ENCODE measurements around the gene DNM1L. TPM values are rescaled to one million over a fixed set of nuclear protein-coding genes. Genes with fewer than 3 reads are reported as not detected.

The DNM1L gene
- total RNA-seq, 1 donor from 2014 or later = 92.1 TPM

- H3K27ac Mint-ChIP-seq (ENCODE audit: unreplicated experiment) = no peak overlapping the region
- Histone ChIP-seq H3K79me2 (ENCODE audit: insufficient read depth, low read length) (peaks cover 10% of the 10 kb centered on the region), H3K9ac (ENCODE audit: low read length) (no peak overlapping the region), H3K36me3 (ENCODE audit: insufficient read depth, low read length) (peaks cover 44% of the 10 kb centered on the region), H3K27ac (ENCODE audit: low read depth, low read length) (no peak overlapping the region), H3K4me3 (ENCODE audit: insufficient read depth, low read depth, low read length) (no peak overlapping the region), H4K20me1 (ENCODE audit: insufficient read depth, low read length) (peaks cover 17% of the 10 kb centered on the region), H3K4me2 (ENCODE audit: low read length) (no peak overlapping the region), H2AFZ (ENCODE audit: low read depth, low read length) (no peak overlapping the region), H3K9me3 (ENCODE audit: insufficient read depth, low read depth, low read length) (no peaks in the 10 kb centered on the region), H3K27me3 (ENCODE audit: insufficient read depth, low read length) (no peaks in the 10 kb centered on the region), H3K4me1 (ENCODE audit: insufficient read depth, low read length) (no peaks in the 10 kb centered on the region)
- DNase-seq (ENCODE audit: low read depth) (no peak), FAIRE-seq (no peak)
- no peaks in the 10 kb centered on the region for H3K27me3 Mint-ChIP-seq (ENCODE audit: low read depth, unreplicated experiment)
- no peaks in the 10 kb centered on the region for H3K4me1 Mint-ChIP-seq (ENCODE audit: low read depth, unreplicated experiment)
- no peak overlapping the region for H3K4me3 Mint-ChIP-seq (ENCODE audit: unreplicated experiment)
- peaks cover 7% of the 10 kb centered on the region for H3K36me3 Mint-ChIP-seq (ENCODE audit: low read depth, unreplicated experiment)
- no peak for TF ChIP-seq CTCF (IDR thresholded peaks at IDR 0.05; ENCODE audit: insufficient read depth, low read depth, low read length)
- TF ChIP-seq EZH2 (IDR thresholded peaks at IDR 0.05; ENCODE audit: insufficient read depth, low read length) = no peak
- H3K9me3 Mint-ChIP-seq (ENCODE audit: unreplicated experiment) = no peaks in the 10 kb centered on the region
Observed at GRCh38 chr12:32739279-32739678, 60.2 kb downstream of the DNM1L start.

GRCh38 chr12:32742133-32742532 lies 63.0 kb downstream of the DNM1L start:
- Histone ChIP-seq H3K9me3 (ENCODE audit: insufficient read depth, low read depth, low read length) (no peaks in the 10 kb centered on the region), H3K9ac (ENCODE audit: low read length) (no peak overlapping the region), H2AFZ (ENCODE audit: low read depth, low read length) (no peak overlapping the region), H3K36me3 (ENCODE audit: insufficient read depth, low read length) (peaks cover 52% of the 10 kb centered on the region), H3K4me3 (ENCODE audit: insufficient read depth, low read depth, low read length) (no peak overlapping the region), H3K4me1 (ENCODE audit: insufficient read depth, low read length) (no peaks in the 10 kb centered on the region), H3K27ac (ENCODE audit: low read depth, low read length) (no peak overlapping the region), H4K20me1 (ENCODE audit: insufficient read depth, low read length) (peaks cover 20% of the 10 kb centered on the region), H3K79me2 (ENCODE audit: insufficient read depth, low read length) (peaks cover 10% of the 10 kb centered on the region), H3K4me2 (ENCODE audit: low read length) (no peak overlapping the region), H3K27me3 (ENCODE audit: insufficient read depth, low read length) (no peaks in the 10 kb centered on the region)
- TF ChIP-seq CTCF (IDR thresholded peaks at IDR 0.05; ENCODE audit: insufficient read depth, low read depth, low read length) (no peak), EZH2 (IDR thresholded peaks at IDR 0.05; ENCODE audit: insufficient read depth, low read length) (no peak)
- Mint-ChIP-seq H3K36me3 (ENCODE audit: low read depth, unreplicated experiment) (peaks cover 6% of the 10 kb centered on the region), H3K27me3 (ENCODE audit: low read depth, unreplicated experiment) (no peaks in the 10 kb centered on the region), H3K4me1 (ENCODE audit: low read depth, unreplicated experiment) (no peaks in the 10 kb centered on the region), H3K27ac (ENCODE audit: unreplicated experiment) (no peak overlapping the region), H3K4me3 (ENCODE audit: unreplicated experiment) (no peak overlapping the region), H3K9me3 (ENCODE audit: unreplicated experiment) (no peaks in the 10 kb centered on the region)
- FAIRE-seq (no peak), DNase-seq (ENCODE audit: low read depth) (no peak)

GRCh38 chr12:32743264-32743663 lies 64.2 kb downstream of the DNM1L start:
- Mint-ChIP-seq H3K4me1 (ENCODE audit: low read depth, unreplicated experiment) (no peaks in the 10 kb centered on the region), H3K27me3 (ENCODE audit: low read depth, unreplicated experiment) (no peaks in the 10 kb centered on the region)

More at GRCh38 chr12:32743264-32743663, 64.2 kb downstream of the DNM1L start:
- Mint-ChIP-seq H3K27ac (ENCODE audit: unreplicated experiment) (no peak overlapping the region), H3K4me3 (ENCODE audit: unreplicated experiment) (no peak overlapping the region), H3K9me3 (ENCODE audit: unreplicated experiment) (no peaks in the 10 kb centered on the region), H3K36me3 (ENCODE audit: low read depth, unreplicated experiment) (peaks cover 6% of the 10 kb centered on the region)
- Histone ChIP-seq H3K27ac (ENCODE audit: low read depth, low read length) (no peak overlapping the region), H2AFZ (ENCODE audit: low read depth, low read length) (no peak overlapping the region), H3K79me2 (ENCODE audit: insufficient read depth, low read length) (peaks cover 8% of the 10 kb centered on the region), H3K9me3 (ENCODE audit: insufficient read depth, low read depth, low read length) (no peaks in the 10 kb centered on the region), H3K27me3 (ENCODE audit: insufficient read depth, low read length) (no peaks in the 10 kb centered on the region), H3K4me3 (ENCODE audit: insufficient read depth, low read depth, low read length) (no peak overlapping the region), H3K9ac (ENCODE audit: low read length) (no peak overlapping the region), H3K4me1 (ENCODE audit: insufficient read depth, low read length) (no peaks in the 10 kb centered on the region), H3K4me2 (ENCODE audit: low read length) (no peak overlapping the region), H3K36me3 (ENCODE audit: insufficient read depth, low read length) (peaks cover 58% of the 10 kb centered on the region), H4K20me1 (ENCODE audit: insufficient read depth, low read length) (peaks cover 20% of the 10 kb centered on the region)
- no peak for DNase-seq (ENCODE audit: low read depth)
- TF ChIP-seq CTCF (IDR thresholded peaks at IDR 0.05; ENCODE audit: insufficient read depth, low read depth, low read length) (no peak), EZH2 (IDR thresholded peaks at IDR 0.05; ENCODE audit: insufficient read depth, low read length) (no peak)
- FAIRE-seq = no peak

Measured in astrocyte (in vitro differentiated cells and primary cell).